Gastroesophageal sphincter (tissue), 4 donors: Measurements from ENCODE around the gene HRH3. TPM values are rescaled to one million over a fixed set of nuclear protein-coding genes. Genes with fewer than 3 reads are reported as not detected.

Experiments
- ATAC-seq: fragments of 150-250 bp; one replicate; pipeline ENCODE4 v1.9.1; 2016; ENCODE audit warnings: mild to moderate bottlenecking, moderate library complexity
- H3K27ac ChIP-seq, 4 donors: fragments of 200-600 bp; sonication (generic) in 3 of 4; 1 replicate in 3 of 4; 2 replicates in 1 of 4; pipeline ENCODE4 v1.5.1; 2016 to 2019
- H3K27me3 ChIP-seq: fragments of 200-600 bp; sonication (generic); one replicate; pipeline ENCODE4 v1.5.1; 2019
- H3K36me3 ChIP-seq, 2 donors: fragments of 200-600 bp; sonication (generic); one replicate each; pipeline ENCODE4 v1.5.1; 2019; ENCODE audit warnings: control low read depth in 1 of 2
- H3K4me1 ChIP-seq, 3 donors: fragments of 200-600 bp; sonication (generic); 1 replicate in 2 of 3; 2 replicates in 1 of 3; pipeline ENCODE4 v1.5.1; 2016 to 2019; ENCODE audit warnings: control low read depth in 2 of 3
- H3K4me3 ChIP-seq, 2 donors: fragments of 200-600 bp; sonication (generic); one replicate each; pipeline ENCODE4 v1.5.1; 2019; ENCODE audit warnings: mild to moderate bottlenecking in 1 of 2, moderate library complexity in 1 of 2
- H3K9me3 ChIP-seq, 3 donors: fragments of 200-600 bp; sonication (generic); one replicate each; pipeline ENCODE4 v1.5.1; 2017 to 2019; ENCODE audit warnings: control low read depth in 2 of 3
- EP300 ChIP-seq: sonication (generic); formaldehyde crosslinking; IDR thresholded peaks from one replicate; pipeline ENCODE4 v1.6.1; 2017; ENCODE audit warnings: antibody characterized with exemption, mild to moderate bottlenecking
- POLR2A ChIP-seq, 2 donors: fragments of 450-650 bp; IDR thresholded peaks; one replicate each; pipeline ENCODE4 v1.6.1; 2017; ENCODE audit warnings: antibody characterized with exemption in 2 of 2, mild to moderate bottlenecking in 2 of 2, moderate library complexity in 1 of 2
- POLR2AphosphoS5 ChIP-seq: sonication (generic); formaldehyde crosslinking; IDR thresholded peaks from one replicate; pipeline ENCODE4 v1.6.1; 2017; ENCODE audit warnings: antibody characterized with exemption
- WGBS, 2 donors: methylation state at CpG; one replicate each; pipeline ENCODE4 v1.1.5; 2018; ENCODE audit warnings: low coverage in 1 of 2; 5-methylcytosine and 5-hydroxymethylcytosine counted together
- total RNA-seq, 4 donors: library from RNA; depleted of rRNA; stranded (reverse); fragments of >200 nt; gene quantifications; one replicate each; pipeline ENCODE4 v1.1.0, GENCODE V29; 2016
- TF ChIP-seq, protein P1 (sequence below), 4 experiments: fragments of 200-600 bp in 2 of 4; fragments of 450-650 bp in 2 of 4; sonication (generic) in 1 of 4; IDR thresholded peaks; one replicate each; pipeline ENCODE4 v1.5.1; 2017 to 2019; ENCODE audit warnings: antibody characterized with exemption in 4 of 4, mild to moderate bottlenecking in 2 of 4, moderate library complexity in 2 of 4

The HRH3 gene
- total RNA-seq, 4 donors from 2014 or later = not detected

DNA sequence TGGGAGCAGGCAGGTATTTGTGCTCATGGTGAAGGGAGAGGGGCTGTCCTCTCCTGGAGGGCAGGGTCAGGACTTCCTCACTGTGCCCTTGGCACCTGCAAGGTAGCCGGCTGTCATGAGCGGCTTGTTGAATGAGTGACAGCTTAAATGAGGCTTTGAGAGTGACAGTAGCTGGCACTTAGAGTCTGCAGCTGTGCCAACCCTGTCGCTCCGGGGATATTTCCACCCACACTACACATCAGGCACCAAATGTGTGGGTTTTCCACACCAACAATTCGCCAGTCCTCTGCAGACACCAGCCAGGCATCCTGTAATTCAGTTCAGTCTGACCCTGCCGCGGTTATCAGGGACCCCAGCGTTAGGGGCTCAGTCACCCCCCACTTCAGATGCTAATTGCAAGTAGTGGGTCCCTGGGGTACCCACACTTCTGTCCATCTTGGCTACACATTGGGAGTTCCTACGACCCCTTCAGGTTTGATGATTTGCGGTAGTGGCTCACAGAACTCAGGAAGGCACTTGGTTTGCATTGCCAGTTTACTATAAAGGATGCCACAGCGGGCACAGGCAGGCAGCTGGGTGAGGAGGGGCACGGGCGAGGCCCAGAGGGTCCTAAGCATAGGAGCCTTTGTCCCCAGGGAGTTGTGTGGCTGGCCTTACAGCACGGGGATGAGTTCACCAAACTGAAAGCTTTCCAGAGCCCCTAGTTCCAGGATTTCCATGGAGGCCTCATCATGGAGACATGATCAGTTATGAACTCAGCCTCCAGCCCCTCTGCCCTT is 28.1 kb downstream of the HRH3 start:
- no peak for TF ChIP-seq POLR2AphosphoS5
- no peak for TF ChIP-seq EP300
- TF ChIP-seq, protein P1, sequence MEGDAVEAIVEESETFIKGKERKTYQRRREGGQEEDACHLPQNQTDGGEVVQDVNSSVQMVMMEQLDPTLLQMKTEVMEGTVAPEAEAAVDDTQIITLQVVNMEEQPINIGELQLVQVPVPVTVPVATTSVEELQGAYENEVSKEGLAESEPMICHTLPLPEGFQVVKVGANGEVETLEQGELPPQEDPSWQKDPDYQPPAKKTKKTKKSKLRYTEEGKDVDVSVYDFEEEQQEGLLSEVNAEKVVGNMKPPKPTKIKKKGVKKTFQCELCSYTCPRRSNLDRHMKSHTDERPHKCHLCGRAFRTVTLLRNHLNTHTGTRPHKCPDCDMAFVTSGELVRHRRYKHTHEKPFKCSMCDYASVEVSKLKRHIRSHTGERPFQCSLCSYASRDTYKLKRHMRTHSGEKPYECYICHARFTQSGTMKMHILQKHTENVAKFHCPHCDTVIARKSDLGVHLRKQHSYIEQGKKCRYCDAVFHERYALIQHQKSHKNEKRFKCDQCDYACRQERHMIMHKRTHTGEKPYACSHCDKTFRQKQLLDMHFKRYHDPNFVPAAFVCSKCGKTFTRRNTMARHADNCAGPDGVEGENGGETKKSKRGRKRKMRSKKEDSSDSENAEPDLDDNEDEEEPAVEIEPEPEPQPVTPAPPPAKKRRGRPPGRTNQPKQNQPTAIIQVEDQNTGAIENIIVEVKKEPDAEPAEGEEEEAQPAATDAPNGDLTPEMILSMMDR (IDR thresholded peaks at IDR 0.05) = no peak
- TF ChIP-seq POLR2A (IDR thresholded peaks at IDR 0.05) = no peak
- Histone ChIP-seq H3K27ac (no peak overlapping the region), H3K4me3 (no peak overlapping the region), H3K36me3 (peaks cover 0 to 77% of the 10 kb centered on the region in 2 donors), H3K4me1 (peaks cover 0 to 8% (median 0%) of the 10 kb centered on the region in 3 donors), H3K27me3 (no peaks in the 10 kb centered on the region), H3K9me3 (no peaks in the 10 kb centered on the region)
- WGBS, 2 donors = 60 to 67% methylated on average over 1 to 3 of the region's 14 CpGs
- no peak for ATAC-seq

DNA sequence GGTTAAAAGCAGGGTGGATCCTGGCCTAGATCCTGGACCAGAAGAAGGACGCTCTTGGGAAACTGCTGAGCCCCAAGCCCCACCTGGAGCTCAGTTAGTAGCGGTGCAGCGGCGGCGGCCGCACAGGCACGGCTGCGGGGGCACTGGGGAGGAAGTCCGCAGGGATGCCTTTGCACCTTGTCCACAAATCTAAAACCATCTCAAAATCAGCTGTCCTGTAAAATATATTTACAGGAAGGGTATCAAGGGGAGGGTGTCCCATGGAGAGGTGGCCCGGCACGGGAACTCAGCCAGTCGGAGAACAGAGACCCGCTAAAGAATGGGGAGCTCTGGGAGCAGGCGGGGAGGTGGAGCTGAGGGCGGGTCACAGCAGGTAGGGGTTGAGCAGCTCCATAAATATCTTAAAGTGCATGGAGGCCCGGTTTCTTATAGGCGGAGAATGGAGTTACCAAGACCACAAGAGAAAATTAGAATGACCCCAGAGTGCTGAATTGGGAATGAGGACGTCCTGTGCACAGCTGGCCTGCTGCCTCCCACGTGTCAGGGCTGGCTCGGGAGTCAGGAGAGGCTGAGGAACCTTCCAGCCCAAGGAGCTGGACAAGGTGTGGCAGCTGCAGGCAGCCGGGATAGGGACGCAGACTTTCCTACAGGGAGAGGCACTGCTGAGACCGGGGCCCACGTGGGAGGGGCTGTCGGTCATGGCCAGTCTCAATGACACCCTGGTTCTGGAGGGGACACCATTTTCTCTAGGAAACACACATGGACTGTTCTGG is 29.3 kb downstream of the HRH3 start:
- no peak overlapping the region for H3K4me3 ChIP-seq
- 71 to 89% methylated on average over 7 to 15 of the region's 25 CpGs for WGBS, 2 donors
- ATAC-seq = no peak
- peaks cover 0 to 67% of the 10 kb centered on the region in 2 donors for H3K36me3 ChIP-seq
- H3K9me3 ChIP-seq = no peaks in the 10 kb centered on the region
- no peak for TF ChIP-seq POLR2A (IDR thresholded peaks at IDR 0.05)
- TF ChIP-seq POLR2AphosphoS5 = no peak
- no peak for TF ChIP-seq EP300
- TF ChIP-seq, protein P1 (IDR thresholded peaks at IDR 0.05) = no peak
- peaks cover 0 to 13% (median 0%) of the 10 kb centered on the region in 3 donors for H3K4me1 ChIP-seq
- no peaks in the 10 kb centered on the region for H3K27me3 ChIP-seq
- no peak overlapping the region for H3K27ac ChIP-seq

GRCh38 chr20:62186887-62187866 is 32.9 kb downstream of the HRH3 start:
- Histone ChIP-seq H3K36me3 (peaks cover 0 to 36% of the 10 kb centered on the region in 2 donors), H3K9me3 (no peaks in the 10 kb centered on the region), H3K4me1 (peaks cover 0 to 42% (median 7%) of the 10 kb centered on the region in 3 donors), H3K27me3 (no peaks in the 10 kb centered on the region), H3K4me3 (no peak overlapping the region), H3K27ac (peak overlapping the region in 1 of 4 donors; percentile 19)
- TF ChIP-seq POLR2AphosphoS5 = no peak
- no peak for TF ChIP-seq POLR2A (IDR thresholded peaks at IDR 0.05)
- TF ChIP-seq EP300 = no peak
- TF ChIP-seq, protein P1 (IDR thresholded peaks at IDR 0.05) = no peak
- no peak for ATAC-seq
- WGBS, 2 donors = 74% methylated on average over 12 to 13 of the region's 13 CpGs

DNA sequence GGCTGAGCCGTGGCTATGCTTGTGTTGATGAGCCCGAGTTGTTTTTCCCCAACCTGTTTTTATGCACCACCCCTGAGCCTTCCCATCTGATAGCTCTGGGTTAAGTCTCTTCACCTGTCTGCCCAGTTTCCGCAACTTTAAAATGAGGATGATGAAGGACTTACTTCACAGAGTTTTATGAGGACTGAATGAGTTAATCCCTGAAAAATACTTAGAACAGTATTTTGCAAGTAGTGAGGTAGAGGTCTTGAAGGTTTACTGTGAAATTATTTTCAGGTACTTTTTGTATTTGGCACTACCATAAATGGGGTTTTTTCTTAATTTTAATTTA is 34.0 kb downstream of the HRH3 start:
- TF ChIP-seq, protein P1 (IDR thresholded peaks at IDR 0.05) = no peak
- TF ChIP-seq POLR2A (IDR thresholded peaks at IDR 0.05) = no peak
- no peak for TF ChIP-seq POLR2AphosphoS5
- no peak for TF ChIP-seq EP300
- WGBS, 2 donors = 67 to 70% methylated on average over 3 of the region's 3 CpGs
- ATAC-seq = no peak

More for the DNA sequence above, 34.0 kb downstream of the HRH3 start:
- Histone ChIP-seq H3K4me3 (no peak overlapping the region), H3K27me3 (no peaks in the 10 kb centered on the region), H3K9me3 (no peaks in the 10 kb centered on the region), H3K27ac (no peak overlapping the region), H3K36me3 (peaks cover 0 to 24% of the 10 kb centered on the region in 2 donors), H3K4me1 (peaks cover 0 to 50% (median 7%) of the 10 kb centered on the region in 3 donors)
